Activated CD4-positive, alpha-beta T cell treated with anti-CD3 and anti-CD28 coated beads for 1 hour (primary cell): Measurements from ENCODE around the gene SLC25A3.
"Not testable (repeated sequence)": the region's sequence is repeated elsewhere in the genome, so short reads cannot be mapped to it uniquely, and the experiment has no call there.

Source experiments
- DNase-seq: peaks from one replicate; pipeline ENCODE4 v3.0.0-alpha.2; 2020

The SLC25A3 gene

DNA sequence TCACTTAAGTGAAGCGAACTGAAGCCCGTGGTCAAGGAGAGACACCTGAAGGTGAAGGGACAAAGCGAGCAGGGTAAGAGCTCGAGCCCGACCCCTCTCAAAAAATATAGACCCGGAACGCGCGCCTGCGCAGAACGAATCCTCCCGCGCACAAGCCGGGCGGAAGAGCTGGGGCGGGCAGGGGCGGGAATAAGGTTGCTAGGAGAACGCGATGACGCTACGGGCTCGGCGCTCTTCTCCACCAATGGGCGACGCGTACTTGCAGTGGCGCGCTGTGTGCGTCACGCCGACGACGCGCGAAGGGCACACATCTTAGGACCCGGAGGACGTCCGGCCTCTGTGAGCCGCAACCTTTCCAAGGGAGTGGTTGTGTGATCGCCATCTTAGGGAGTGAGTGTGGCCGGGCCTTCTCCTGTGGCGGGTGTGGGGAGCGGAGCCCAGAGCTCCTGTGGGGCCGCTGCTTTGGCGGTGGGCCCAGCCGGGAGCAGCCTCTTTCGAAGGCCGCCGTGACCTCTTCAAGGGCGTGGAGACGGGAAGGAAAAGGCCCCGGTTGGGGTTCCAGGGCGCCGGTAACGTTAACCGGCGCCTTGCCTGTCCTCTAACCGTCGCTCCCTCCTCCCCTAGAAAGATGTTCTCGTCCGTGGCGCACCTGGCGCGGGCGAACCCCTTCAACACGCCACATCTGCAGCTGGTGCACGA, at the start of gene SLC25A3:
TSS of gene SLC25A3 (plus strand) at position 336 of the 699 bp plus-strand sequence. CDS start at position 629, 293 bp downstream.
- peak; percentile 92 for DNase-seq

DNA sequence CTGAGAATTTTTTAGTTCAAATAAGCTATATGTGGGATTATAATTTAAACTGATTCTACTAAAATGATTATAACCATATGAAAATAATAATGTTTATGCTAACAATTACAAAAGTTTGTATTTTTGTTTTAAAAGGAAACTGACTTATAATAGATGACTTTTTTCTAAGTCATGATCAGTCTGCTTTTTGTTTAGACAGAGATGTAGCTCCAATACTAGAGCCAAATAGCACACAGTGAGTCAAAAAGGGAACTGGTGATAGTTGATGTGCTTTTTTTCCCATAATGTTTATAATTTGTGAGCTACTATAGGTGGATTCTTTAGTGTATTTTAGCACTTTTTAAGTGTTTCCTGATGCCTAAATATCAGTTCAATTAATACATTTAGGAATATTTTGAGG, 49.8 kb upstream of the SLC25A3 start:
- DNase-seq: no peak

DNA sequence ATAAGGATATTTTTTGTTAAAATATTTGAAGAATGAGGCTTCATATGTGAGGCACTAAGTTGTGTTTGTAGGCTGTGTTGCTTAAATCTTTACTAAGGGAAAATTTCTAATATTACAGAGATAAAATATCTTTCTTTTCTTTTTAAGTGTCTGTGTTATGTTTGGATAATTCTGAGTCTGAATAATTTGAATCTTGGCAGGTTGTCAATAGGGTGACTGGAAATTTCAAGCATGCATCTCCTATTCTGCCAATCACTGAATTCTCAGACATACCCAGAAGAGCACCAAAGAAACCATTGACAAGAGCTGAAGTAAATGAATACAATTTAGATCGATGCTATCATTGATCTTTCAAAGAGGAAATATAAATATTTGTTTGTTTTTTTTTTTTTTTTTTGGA, 48.7 kb upstream of the SLC25A3 start:
- no peak for DNase-seq

DNA sequence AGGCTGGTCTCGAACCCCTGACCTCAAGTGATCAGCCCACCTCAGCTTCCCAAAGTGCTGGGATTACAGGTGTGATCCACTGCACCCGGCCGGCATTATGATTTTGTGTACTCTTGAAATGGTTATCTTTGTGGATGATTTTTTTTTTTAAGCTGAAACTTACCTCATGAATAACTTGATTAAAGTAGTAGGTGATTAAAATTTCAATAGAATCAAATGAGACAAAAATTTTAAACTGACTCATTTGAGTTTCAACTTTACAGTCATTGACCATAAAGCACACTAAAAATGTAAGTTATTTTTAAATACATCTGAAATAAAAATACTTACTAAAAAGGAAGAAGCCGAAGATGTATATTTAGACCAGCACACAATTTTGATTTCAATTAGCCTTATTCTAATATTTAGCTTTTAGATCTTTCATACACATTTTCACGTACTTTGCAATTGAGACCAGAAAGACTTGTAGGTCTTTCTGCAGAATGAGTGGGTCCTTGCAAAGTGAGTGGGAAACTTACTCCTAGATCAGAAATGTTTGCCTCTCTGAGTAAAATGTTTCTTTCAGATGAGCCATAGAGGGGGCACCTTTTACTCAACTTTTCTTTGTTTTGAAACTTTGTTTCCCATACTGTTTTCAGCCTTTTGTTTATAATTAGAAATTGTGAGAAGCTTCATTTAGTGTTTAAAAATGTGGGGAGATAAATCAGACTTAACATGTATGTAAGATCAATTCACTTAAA, 43.9 kb upstream of the SLC25A3 start:
- no peak for DNase-seq

DNA sequence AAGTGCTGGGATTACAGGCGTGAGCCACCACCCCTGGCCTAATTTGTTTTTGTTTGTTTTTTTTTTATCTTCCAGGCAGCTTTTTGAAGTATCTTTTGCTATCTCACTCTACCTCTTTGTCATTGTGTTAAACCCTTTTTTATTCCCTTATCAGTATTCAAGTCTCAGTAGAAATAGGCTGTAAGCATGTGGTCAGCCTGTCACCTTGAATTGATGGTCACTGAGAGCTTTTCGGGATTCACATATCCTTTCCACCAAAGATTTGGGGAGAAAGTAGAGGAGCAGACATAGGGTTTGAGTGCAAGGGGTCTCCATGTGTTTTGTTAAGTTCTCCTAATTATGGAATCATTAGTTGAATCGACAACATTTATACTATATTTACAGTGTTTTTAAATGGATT, 41.7 kb upstream of the SLC25A3 start:
- DNase-seq: no peak

DNA sequence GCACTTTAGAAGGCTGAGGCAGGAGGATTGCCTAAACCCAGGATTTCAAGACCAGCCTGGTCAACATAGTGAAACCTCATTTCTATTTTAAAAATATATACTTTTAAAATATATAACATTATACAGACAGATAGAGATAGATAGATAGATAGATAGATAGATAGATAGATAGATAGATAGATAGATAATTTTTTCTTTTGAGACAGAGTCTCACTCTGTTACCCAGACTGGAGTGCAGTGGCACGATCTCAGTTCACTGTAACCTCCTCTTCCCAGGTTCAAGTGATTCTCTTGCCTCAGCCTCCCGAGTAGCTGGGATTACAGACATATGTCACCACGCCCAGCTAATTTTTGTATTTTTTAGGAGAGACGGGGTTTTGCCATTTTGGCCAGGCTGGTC, 35.4 kb upstream of the SLC25A3 start:
- not testable (repeated sequence) for DNase-seq

DNA sequence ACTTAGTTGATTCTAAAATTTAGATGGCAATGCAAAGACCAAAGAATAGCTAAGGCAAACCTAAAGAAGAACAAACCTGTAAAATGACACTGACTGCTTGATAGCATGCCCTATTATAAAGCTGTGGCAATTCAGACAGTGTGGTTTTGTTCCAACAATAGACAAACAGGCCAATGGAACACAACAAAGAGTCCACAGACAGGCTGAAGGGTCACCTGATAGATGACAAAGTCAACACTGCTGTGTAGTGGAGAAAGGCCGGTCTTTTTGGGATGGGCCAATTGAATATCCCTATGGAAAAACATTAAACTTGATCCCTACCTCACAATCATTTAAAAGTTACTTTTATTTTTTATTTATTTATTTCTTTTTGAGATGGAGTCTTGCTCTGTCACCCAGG, 33.8 kb upstream of the SLC25A3 start:
- no peak for DNase-seq

DNA sequence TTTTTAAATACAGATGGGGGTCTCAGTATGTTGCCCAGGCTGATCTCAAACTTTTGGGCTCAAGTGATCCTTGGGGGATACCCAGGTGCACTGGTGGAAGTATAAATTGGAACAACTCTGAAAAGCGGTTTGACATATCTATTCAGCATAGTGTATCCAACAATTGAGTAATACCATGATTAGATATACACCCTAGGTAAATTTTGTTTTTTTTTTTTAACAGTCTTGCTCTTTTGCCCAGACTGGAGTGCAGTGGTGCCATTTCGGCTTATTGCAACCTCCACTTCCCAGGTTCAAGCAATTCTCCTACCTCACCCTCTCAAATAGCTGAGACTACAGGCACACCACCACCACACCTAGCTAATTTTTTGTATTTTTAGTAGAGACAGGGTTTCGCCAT, 31.6 kb upstream of the SLC25A3 start:
- DNase-seq: no peak

DNA sequence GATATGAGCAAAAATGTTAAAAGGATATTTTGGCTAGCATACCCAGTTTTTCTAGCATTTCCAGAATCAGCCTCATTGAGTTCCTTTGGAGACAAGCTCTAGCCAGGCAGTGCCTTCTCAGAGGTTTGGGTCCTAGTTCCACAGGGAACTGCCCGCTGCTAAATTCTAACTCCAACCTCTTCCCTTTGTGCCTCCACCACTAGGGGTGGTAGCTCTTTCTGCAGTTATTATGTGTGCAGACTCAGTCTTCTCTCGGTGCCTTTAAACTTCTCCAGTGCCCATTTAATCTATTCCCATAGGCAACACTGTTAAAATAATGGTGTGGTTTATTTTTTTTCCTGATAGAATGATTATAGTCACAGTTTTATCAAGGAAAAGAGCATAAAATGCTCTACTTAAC, 21.5 kb upstream of the SLC25A3 start:
- no peak for DNase-seq

DNA sequence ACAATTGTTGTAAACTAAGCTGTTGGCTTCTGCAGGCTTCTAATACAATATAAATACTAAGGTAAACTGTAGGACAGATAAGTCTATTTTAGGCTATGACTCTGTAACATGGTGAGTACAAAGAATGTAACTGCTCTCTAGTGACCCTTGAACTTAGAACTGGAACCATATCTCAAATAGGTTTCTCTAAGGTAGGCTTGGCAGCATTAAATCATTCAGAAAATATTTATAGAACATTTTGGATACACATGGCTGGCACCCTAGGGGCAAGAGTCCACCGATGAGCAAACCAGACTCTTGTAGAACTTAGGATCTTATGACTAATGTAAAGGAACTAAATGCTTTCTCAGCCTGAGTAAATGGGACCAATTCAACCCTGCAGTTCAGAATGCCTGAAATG, 19.4 kb upstream of the SLC25A3 start:
- no peak for DNase-seq

DNA sequence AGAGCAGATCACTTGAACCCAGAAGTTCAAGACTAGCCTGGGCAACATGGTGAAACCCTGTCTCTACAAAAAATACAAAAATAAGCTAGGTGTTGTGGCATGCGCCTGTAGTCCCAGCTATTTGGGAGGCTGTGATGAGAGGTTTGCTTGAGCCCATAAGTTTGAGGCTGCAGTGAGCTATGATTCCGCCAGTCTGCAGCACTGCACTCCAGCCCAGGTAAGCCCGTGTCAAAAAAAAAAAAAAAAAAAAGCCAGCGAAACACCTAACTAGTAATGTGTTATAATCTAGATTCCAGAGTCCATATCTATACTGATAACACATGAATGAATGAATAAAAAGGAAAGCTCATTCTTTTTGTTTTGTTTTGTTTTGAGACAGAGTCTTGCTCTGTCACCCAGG, 18.5 kb upstream of the SLC25A3 start:
- DNase-seq: no peak

DNA sequence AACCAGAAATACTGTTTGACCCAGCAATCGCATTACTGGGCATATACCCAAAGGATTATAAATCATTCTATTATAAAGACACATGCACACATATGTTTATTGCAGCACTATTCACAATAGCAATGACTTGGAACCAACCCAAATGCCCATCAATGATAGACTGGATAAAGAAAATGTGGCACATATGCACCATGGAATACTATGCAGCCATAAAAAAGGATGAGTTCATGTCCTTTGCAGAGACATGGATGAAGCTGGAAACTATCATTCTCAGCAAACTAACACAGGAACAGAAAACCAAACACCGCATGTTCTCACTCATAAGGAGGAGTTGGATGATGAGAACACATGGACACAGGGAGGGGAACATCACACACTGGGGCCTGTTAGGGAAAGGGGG, 16.7 kb upstream of the SLC25A3 start:
- DNase-seq: not testable (repeated sequence)

DNA sequence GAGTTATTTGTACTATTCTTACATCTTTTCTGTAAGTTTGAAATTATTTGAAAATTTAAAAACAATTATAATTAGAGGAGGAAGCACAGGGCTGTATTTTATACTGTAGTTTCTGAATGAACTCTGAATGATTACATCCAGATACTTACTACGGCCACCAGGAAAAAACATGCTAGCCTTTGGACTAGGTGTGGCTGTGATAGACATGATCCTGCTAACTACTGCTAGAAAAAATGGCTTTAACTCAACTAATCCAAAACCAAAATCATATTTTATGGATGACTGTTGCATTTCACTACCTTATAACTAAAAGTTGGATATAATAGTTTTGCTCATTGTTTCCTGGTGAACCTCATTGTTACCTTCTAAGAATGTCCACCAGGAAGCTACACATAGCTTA, 15.1 kb upstream of the SLC25A3 start:
- DNase-seq: no peak

DNA sequence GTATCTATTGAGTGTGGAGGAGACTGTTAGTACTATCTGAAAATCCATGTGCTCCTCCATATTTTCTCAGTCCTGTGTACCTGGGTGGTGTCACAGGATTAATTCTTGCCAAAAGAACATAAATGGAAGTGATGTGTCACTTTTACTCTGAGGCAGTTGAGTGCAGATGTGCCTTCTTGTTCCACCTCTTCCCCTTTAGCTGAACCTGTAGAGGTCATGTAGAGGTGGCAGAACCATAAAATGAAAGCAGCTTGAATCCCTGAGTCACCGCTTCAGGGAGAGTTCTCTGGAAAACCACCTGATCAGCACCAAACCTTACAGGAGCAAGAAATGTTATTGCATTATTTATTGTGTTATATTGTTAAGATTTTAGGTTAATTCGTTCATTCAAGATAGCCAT, 14.7 kb upstream of the SLC25A3 start:
- DNase-seq: no peak

DNA sequence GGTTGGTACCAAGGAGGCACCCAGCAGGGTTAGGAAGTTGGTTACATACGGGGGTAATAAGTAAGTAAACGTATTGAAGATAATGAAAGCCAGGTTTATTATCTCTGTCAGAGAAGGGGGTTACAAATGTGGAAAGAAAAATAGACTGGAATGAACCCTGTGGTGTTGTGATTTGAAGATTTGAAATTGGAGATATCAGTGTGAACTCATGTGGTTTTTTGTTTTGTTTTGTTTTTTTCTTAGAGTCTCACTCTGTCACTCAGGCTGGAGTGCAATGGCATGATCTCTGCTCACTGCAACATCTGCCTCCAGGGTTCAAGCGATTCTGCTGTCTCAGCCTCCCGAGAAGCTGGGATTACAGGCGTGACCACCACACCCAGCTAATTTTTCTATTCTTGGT, 14.1 kb upstream of the SLC25A3 start:
- DNase-seq: no peak

DNA sequence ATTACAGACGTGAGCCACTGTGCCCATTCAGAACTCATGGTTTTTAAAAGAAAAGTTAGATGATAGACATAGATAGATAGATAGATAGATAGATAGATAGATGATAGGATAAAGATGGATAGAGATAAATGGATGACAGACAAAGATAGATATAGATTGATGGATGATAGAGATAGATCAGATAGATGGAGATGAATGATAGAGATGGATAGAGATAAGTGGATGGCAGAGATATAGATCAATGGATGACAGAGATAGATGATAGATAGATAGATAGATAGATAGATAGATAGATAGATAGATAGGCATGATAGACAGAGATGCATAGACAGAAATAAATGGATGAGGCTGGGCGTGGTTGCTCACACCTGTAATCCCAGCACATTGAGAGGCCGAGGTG, 13.7 kb upstream of the SLC25A3 start:
- no peak for DNase-seq

DNA sequence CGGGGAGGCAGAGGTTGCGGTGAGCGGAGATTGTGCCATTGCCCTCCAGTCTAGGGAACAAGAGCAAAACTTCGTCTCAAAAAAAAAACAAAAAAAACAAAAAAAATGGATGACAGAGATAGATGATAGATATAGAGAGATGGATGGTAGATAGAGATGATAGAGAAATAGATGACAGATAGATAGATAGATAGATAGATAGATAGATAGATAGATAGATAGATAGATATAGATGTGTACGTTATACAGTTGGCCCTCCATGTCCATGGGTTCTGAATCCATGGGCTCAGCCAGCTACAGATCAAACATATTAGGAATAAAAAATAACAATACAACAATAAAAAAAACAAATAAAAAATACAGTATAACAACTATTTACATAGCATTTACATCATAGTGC, 12.8 kb upstream of the SLC25A3 start:
- DNase-seq: no peak

DNA sequence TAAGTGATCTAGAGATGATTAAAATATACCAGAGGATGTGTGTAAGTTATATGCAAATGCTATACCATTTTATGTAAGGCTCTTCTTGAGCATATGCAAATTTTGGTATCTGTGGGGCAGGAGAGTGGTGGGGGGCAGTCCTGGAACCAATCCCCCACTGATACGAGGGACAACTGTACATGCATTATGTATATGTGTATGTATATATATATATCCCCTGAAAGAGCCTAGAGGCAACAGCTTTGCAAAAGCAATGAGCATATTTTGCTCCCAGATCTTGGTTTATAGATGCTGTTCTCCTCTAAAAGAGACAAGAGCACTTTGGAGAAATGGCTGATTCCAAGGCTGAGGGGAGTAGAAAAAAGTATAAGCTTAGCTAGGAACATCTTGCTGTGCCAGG, 12.4 kb upstream of the SLC25A3 start:
- DNase-seq: no peak

DNA sequence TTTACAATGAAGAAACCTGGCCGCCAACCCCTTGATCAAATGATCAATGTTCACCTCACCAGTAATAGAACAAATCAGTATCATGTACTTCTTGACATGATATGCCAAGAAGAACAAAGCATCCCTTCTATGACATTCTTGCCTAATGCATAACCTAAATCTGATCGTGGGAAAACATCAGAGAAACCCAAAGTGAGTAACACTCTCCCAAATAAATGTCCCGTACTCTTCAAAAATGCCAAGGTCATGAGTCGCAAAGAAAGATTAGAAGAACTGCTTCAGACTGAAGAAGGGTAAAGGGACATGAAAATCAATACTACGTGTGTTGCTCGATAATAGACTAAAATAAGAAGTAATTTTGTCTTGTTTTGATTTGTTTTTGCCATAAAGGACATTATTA, 11.4 kb upstream of the SLC25A3 start:
- no peak for DNase-seq

DNA sequence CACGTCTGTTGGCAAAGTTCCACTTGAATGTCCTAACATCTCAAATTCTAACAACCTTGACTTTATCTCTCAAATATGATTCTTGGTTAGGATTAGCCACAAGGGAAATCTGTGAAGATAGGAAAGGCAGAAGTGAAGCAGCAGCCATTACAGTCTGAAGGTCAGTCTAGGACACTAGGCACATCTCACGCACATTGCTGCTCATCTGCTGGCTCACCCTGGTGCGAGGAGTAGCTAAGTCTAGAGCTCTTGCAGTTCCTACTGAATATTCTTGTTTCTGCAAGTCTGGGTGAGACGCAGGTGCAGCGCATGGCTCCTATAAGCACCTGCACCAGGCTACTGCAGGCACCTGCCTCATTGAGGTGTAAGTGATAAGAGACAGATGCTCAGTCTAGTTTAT, 6.4 kb upstream of the SLC25A3 start:
- no peak for DNase-seq

DNA sequence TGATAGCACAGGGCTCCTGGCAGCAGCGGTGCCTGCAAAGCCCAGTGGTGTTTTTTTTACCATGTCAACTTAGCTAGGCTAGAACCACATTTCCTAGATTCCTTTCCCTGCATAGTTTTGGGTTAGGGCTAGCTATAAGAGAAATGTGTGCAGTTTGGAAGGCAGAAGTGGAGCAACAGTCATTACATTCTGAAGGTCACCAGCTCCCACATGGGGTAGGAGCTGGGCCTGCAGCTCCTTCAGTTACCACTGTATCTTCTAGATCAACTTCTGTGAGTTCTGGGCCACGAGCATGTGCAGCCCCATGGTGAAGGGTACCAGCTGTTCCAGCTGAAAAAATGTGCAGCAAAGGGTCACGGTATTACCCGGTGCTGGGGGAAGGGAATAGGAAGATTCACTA, 2.3 kb upstream of the SLC25A3 start:
- DNase-seq: no peak

DNA sequence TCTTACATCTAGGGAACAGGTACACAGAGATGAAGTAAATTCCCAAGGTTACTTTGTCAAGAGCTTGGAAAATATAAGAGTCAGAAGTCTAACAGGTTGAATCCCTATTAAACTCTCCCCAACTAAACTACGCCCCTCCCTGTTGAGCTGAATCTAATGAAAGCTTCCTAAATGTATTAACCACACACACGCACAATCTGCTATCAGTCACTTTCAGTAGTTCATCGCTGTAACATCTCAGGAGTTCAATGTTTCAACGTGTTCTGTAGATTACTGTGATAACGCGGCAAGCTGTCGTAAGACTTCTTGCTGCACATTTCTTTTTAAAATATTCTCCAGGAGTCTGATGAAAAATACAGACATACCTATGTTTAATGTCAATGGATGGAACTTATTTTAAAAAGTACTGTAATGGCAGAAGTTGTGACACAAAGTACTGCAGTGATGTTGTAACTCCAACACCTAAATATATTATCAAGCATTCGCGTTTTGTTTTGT, 612 bp upstream of the SLC25A3 start:
- DNase-seq: no peak

DNA sequence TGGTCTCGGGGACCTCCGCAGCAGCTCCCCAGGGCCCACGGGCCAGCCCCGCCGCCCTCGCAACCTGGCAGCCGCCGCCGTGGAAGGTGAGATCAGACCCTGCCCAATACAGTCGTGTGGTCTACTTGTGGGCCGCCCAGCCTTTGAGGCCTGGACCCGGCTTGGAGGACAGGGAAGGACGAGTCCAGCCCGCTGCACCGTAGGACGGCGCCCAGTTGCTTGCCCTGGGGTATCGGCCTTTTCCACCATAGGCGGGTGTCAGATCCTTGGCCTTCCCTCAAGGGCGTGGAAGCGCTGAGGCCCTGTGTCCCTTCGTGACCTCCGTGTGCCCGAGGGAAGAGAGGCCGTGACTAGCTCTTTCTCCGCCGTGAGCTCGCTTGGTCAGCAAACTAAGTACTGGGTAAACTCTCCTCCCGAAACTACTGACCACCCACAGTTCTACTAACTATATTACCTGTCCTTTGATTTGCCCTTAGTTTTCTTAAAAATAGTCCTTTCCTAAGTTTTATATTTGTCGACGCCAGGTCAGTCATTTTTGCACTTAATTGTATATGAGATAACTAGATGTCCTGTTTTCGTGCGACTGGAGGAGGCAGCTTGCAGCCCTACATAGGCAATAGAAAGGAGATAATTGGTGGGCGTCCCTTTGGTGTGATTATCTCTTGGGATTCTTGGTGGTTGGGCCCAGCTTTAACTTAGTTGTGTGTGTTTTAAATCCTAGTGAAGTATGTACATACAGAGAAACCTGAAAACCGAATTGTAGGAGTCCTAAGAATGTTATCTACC, 757 bp downstream of the SLC25A3 start:
- DNase-seq: no peak
